ENCODE data around the gene TEC. TPM values are rescaled to one million over a fixed set of nuclear protein-coding genes. Genes with fewer than 3 reads are reported as not detected.

Gene TEC
- total and polyA plus RNA-seq, 9 of the 15 experiments (the other 6 are each of a cell fraction or from before 2014, with no cell fraction given): 5.3 to 14.7 (median 8.8) TPM

GRCh38 chr4:48119646-48120045, 150.0 kb downstream of the TEC start:
- BruUV-seq (replicated peaks): no TSS peak
- DNase-seq (ENCODE audit: extremely low read depth in 1 of 4, low spot score in 3 of 4): no peak
- Histone ChIP-seq H3K4me1 (replicated peaks in 1 of 2; ENCODE audit: control insufficient read depth in 2 of 2, insufficient read depth in 2 of 2, low read length in 2 of 2) (no peaks in the 10 kb centered on the region), H3K4me2 (ENCODE audit: insufficient read depth, low read length) (no peak overlapping the region), H3K27me3 (ENCODE audit: control insufficient read depth in 2 of 2, insufficient read depth in 2 of 2, low read length in 2 of 2) (no peaks in the 10 kb centered on the region), H3K9ac (ENCODE audit: insufficient read depth in 1 of 2, low read depth in 2 of 2, low read length in 2 of 2) (no peak overlapping the region), H2AFZ (ENCODE audit: low read depth, low read length) (no peak overlapping the region), H3K79me2 (ENCODE audit: control insufficient read depth, insufficient read depth, low read length) (no peaks in the 10 kb centered on the region), H3K9me1 (ENCODE audit: control insufficient read depth, insufficient read depth, low read length) (no peaks in the 10 kb centered on the region), H3K36me3 (ENCODE audit: control insufficient read depth, insufficient read depth, low read length) (no peaks in the 10 kb centered on the region), H4K20me1 (replicated peaks; ENCODE audit: control insufficient read depth, insufficient read depth, low read length) (no peaks in the 10 kb centered on the region), H3K9me3 (replicated peaks; ENCODE audit: control insufficient read depth, insufficient read depth, low read depth, low read length) (no peaks in the 10 kb centered on the region), H3K27ac (ENCODE audit: extremely low read depth, low read depth, low read length) (no peak overlapping the region), H3K4me3 (no peak overlapping the region)
- no peak for FAIRE-seq
- TF ChIP-seq ZNF766 (CRISPR knock-in tag; conservative IDR thresholded peaks at IDR 0.05) (no peak), TGIF2 (CRISPR knock-in tag; IDR thresholded peaks at IDR 0.05) (no peak)
- TF ChIP-seq, protein P1, sequence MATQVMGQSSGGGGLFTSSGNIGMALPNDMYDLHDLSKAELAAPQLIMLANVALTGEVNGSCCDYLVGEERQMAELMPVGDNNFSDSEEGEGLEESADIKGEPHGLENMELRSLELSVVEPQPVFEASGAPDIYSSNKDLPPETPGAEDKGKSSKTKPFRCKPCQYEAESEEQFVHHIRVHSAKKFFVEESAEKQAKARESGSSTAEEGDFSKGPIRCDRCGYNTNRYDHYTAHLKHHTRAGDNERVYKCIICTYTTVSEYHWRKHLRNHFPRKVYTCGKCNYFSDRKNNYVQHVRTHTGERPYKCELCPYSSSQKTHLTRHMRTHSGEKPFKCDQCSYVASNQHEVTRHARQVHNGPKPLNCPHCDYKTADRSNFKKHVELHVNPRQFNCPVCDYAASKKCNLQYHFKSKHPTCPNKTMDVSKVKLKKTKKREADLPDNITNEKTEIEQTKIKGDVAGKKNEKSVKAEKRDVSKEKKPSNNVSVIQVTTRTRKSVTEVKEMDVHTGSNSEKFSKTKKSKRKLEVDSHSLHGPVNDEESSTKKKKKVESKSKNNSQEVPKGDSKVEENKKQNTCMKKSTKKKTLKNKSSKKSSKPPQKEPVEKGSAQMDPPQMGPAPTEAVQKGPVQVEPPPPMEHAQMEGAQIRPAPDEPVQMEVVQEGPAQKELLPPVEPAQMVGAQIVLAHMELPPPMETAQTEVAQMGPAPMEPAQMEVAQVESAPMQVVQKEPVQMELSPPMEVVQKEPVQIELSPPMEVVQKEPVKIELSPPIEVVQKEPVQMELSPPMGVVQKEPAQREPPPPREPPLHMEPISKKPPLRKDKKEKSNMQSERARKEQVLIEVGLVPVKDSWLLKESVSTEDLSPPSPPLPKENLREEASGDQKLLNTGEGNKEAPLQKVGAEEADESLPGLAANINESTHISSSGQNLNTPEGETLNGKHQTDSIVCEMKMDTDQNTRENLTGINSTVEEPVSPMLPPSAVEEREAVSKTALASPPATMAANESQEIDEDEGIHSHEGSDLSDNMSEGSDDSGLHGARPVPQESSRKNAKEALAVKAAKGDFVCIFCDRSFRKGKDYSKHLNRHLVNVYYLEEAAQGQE (IDR thresholded peaks at IDR 0.05; ENCODE audit: borderline replicate concordance): no peak
- TF ChIP-seq, protein P1 (CRISPR knock-in tag; IDR thresholded peaks at IDR 0.05; ENCODE audit: low read depth): no peak
- ATAC-seq: no peak
- in situ Hi-C loops (cut with MboI) (no loop called here), intact Hi-C loops (cut with micrococcal nuclease) (loop anchor here (10.0 kb wide), 2 partner anchors 325 to 365 kb away; partner anchors contain the start of gene SLC10A4)
- CTCF ChIA-PET (ENCODE audit: low intra/inter-chr PET ratio): no interaction called here
- POLR2A ChIA-PET: interaction anchor here (0.8 kb wide), 1 partner anchor 317 kb away, joined by 3 read pairs; no protein-coding TSS in a partner anchor

Data from K562 (cell line).